ENCODE measurements around the gene CABP5. TPM values are rescaled to one million over a fixed set of nuclear protein-coding genes. Genes with fewer than 3 reads are reported as not detected.

CABP5 gene
- total RNA-seq, 1 donor from 2014 or later, result not detected

GRCh38 chr19:48051335-48052033 is 7.6 kb upstream of the CABP5 start:
- Mint-ChIP-seq H3K27ac (ENCODE audit: unreplicated experiment) (no peak overlapping the region), H3K27me3 (ENCODE audit: unreplicated experiment) (no peaks in the 10 kb centered on the region)

DNA sequence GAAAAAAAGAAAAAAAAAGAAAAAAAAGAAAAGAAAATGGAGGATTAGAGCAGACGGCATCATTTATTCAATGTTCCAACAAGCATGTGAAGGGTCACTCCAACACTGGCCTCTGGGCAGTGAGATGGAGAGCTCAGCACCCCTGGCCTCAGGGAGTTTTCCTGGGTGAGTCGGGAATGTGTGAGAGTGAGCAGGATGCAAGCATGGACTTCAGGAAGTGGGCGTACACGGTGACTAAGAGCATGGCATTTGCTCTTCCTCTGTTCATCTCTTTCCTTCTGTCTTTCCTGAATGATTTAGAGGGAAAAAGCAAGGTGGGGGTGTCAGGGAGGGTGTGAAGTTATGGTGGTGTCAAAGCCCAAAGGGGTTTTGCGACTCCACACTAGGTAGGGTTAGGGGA is 682 bp upstream of the CABP5 start:
- peaks cover 16% of the 10 kb centered on the region for H3K27me3 Mint-ChIP-seq (ENCODE audit: unreplicated experiment)
- H3K27ac Mint-ChIP-seq (ENCODE audit: unreplicated experiment), result no peak overlapping the region
- no peak for DNase-seq
- no peaks in the 10 kb centered on the region for H3K4me1 Mint-ChIP-seq (ENCODE audit: low read depth, unreplicated experiment)
- H3K36me3 Mint-ChIP-seq (ENCODE audit: unreplicated experiment), result peaks cover 14% of the 10 kb centered on the region
- peaks cover 8% of the 10 kb centered on the region for H3K9me3 Mint-ChIP-seq (ENCODE audit: unreplicated experiment)
- no peak overlapping the region for H3K4me3 Mint-ChIP-seq (ENCODE audit: unreplicated experiment)
- TF ChIP-seq, protein P1, sequence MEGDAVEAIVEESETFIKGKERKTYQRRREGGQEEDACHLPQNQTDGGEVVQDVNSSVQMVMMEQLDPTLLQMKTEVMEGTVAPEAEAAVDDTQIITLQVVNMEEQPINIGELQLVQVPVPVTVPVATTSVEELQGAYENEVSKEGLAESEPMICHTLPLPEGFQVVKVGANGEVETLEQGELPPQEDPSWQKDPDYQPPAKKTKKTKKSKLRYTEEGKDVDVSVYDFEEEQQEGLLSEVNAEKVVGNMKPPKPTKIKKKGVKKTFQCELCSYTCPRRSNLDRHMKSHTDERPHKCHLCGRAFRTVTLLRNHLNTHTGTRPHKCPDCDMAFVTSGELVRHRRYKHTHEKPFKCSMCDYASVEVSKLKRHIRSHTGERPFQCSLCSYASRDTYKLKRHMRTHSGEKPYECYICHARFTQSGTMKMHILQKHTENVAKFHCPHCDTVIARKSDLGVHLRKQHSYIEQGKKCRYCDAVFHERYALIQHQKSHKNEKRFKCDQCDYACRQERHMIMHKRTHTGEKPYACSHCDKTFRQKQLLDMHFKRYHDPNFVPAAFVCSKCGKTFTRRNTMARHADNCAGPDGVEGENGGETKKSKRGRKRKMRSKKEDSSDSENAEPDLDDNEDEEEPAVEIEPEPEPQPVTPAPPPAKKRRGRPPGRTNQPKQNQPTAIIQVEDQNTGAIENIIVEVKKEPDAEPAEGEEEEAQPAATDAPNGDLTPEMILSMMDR (IDR thresholded peaks at IDR 0.05; ENCODE audit: partially characterized antibody, unreplicated experiment), result no peak

More at GRCh38 chr19:48051335-48052033, 7.6 kb upstream of the CABP5 start:
- Mint-ChIP-seq H3K4me3 (ENCODE audit: unreplicated experiment) (no peak overlapping the region), H3K4me1 (ENCODE audit: low read depth, unreplicated experiment) (no peaks in the 10 kb centered on the region), H3K36me3 (ENCODE audit: unreplicated experiment) (peaks cover 6% of the 10 kb centered on the region), H3K9me3 (ENCODE audit: unreplicated experiment) (peaks cover 8% of the 10 kb centered on the region)
- DNase-seq, result no peak
- TF ChIP-seq, protein P1 (IDR thresholded peaks at IDR 0.05; ENCODE audit: partially characterized antibody, unreplicated experiment), result no peak

DNA sequence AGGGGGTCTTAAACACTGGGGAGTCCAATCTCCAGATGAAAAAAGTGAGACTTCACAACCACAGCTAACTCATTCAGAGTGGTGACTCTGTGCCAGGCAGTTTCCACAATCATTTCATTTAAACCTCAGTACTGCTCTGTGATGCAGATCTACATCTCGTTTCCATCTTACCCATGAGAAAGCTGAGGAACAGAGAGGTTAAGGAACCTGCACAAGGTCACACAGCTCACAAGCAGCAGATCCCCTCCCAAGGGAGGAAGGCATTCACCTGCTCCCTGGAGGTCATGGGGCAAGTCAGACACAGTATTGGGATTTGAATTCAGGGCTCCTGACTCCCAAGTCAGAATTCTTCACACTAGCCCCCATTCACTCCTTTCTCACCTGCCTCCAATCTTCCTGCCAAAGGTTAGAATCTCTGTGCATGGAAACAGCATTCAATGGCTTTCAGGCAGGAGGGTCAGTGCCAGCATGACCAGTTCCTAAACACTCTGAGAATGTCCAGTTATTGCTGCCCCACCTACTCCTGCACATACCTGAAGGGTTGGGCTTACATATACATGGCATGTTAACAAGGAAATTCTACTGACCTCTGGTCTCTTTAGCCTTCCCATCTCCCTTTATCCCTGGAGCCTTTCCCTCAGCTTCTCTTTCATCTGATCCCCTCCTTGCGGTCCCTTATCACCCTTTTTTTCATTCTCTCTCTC is 1.9 kb downstream of the CABP5 start:
- H3K4me1 Mint-ChIP-seq (ENCODE audit: low read depth, unreplicated experiment), result no peaks in the 10 kb centered on the region
- peaks cover 20% of the 10 kb centered on the region for H3K27me3 Mint-ChIP-seq (ENCODE audit: unreplicated experiment)
- H3K9me3 Mint-ChIP-seq (ENCODE audit: unreplicated experiment), result peaks cover 6% of the 10 kb centered on the region
- H3K4me3 Mint-ChIP-seq (ENCODE audit: unreplicated experiment), result no peak overlapping the region
- TF ChIP-seq, protein P1 (IDR thresholded peaks at IDR 0.05; ENCODE audit: partially characterized antibody, unreplicated experiment), result no peak
- peaks cover 8% of the 10 kb centered on the region for H3K36me3 Mint-ChIP-seq (ENCODE audit: unreplicated experiment)
- no peak overlapping the region for H3K27ac Mint-ChIP-seq (ENCODE audit: unreplicated experiment)
- no peak for DNase-seq

GRCh38 chr19:48036765-48037164 is 7.1 kb downstream of the CABP5 start:
- H3K4me3 Mint-ChIP-seq (ENCODE audit: unreplicated experiment), result no peak overlapping the region
- H3K4me1 Mint-ChIP-seq (ENCODE audit: low read depth, unreplicated experiment), result no peaks in the 10 kb centered on the region
- H3K36me3 Mint-ChIP-seq (ENCODE audit: unreplicated experiment), result peaks cover 3% of the 10 kb centered on the region
- peaks cover 6% of the 10 kb centered on the region for H3K9me3 Mint-ChIP-seq (ENCODE audit: unreplicated experiment)
- peaks cover 8% of the 10 kb centered on the region for H3K27me3 Mint-ChIP-seq (ENCODE audit: unreplicated experiment)
- TF ChIP-seq, protein P1 (IDR thresholded peaks at IDR 0.05; ENCODE audit: partially characterized antibody, unreplicated experiment), result no peak
- H3K27ac Mint-ChIP-seq (ENCODE audit: unreplicated experiment), result no peak overlapping the region
- no peak for DNase-seq

- Mint-ChIP-seq H3K9me3 (ENCODE audit: unreplicated experiment) (no peaks in the 10 kb centered on the region), H3K4me3 (ENCODE audit: unreplicated experiment) (no peak overlapping the region), H3K27ac (ENCODE audit: unreplicated experiment) (no peak overlapping the region), H3K36me3 (ENCODE audit: unreplicated experiment) (no peaks in the 10 kb centered on the region), H3K4me1 (ENCODE audit: low read depth, unreplicated experiment) (no peaks in the 10 kb centered on the region), H3K27me3 (ENCODE audit: unreplicated experiment) (peaks cover 2% of the 10 kb centered on the region)
- no peak for DNase-seq
- TF ChIP-seq, protein P1 (IDR thresholded peaks at IDR 0.05; ENCODE audit: partially characterized antibody, unreplicated experiment), result no peak
Observed at GRCh38 chr19:48033604-48034003, 10.3 kb downstream of the CABP5 start.
